Testis (tissue), 3 donors: ENCODE results near the gene GMCL2. TPM values are rescaled to one million over a fixed set of nuclear protein-coding genes. Genes with fewer than 3 reads are reported as not detected.

Source experiments
- DNase-seq: peaks from one replicate; pipeline ENCODE4 v3.0.0-alpha.2; 2019
- H3K27ac ChIP-seq, 2 donors: fragments of 200-600 bp; sonication (generic); one replicate each; pipeline ENCODE4 v1.5.1; 2019
- H3K27me3 ChIP-seq: fragments of 200-600 bp; sonication (generic); one replicate; pipeline ENCODE4 v1.5.1; 2019
- H3K36me3 ChIP-seq: fragments of 200-600 bp; sonication (generic); one replicate; pipeline ENCODE4 v1.5.1; 2017; ENCODE audit warnings: low read depth; ENCODE audit errors: missing control alignments
- H3K4me1 ChIP-seq: fragments of 200-600 bp; sonication (generic); one replicate; pipeline ENCODE4 v1.5.1; 2019
- H3K4me3 ChIP-seq, 2 donors: fragments of 200-600 bp; sonication (generic); one replicate each; pipeline ENCODE4 v1.5.1; 2017 to 2019
- H3K9me3 ChIP-seq: fragments of 200-600 bp; sonication (generic); one replicate; pipeline ENCODE4 v1.5.1; 2017
- CTCF ChIP-seq, 3 experiments: fragments of 450-650 bp in 2 of 3; fragments of 200-600 bp in 1 of 3; sonication (generic) in 1 of 3; IDR thresholded peaks; one replicate each; pipeline ENCODE4 v1.5.1; 2016 to 2019; ENCODE audit warnings: antibody characterized with exemption in 3 of 3, mild to moderate bottlenecking in 2 of 3, moderate library complexity in 1 of 3
- POLR2A ChIP-seq: fragments of 450-650 bp; IDR thresholded peaks from one replicate; pipeline ENCODE4 v1.6.1; 2017; ENCODE audit warnings: antibody characterized with exemption, mild to moderate bottlenecking, moderate library complexity
- WGBS, 2 donors: methylation state at CpG; one replicate each; pipeline ENCODE4 v1.1.5; 2018; 5-methylcytosine and 5-hydroxymethylcytosine counted together
- intact Hi-C: fragments of 100-400 bp; cut with DNase I; formaldehyde crosslinking; loops from one replicate; pipeline ENCODE4 v1.15.1; 2023; ENCODE audit warnings: low total_unique reads
- polyA plus RNA-seq: library from polyadenylated mRNA; stranded (reverse); fragments of 350-450 nt; fragmentation: Illumina TruSeq; extraction: RNeasy Lipid Tissue Mini Kit (QIAGEN cat#74804); gene quantifications from one replicate; pipeline ENCODE4 v1.2.3, GENCODE V29; 2014; ENCODE audit warnings: low read depth, low replicate concordance; ENCODE audit not compliant: insufficient read depth
- total RNA-seq, 2 donors: library from RNA; depleted of rRNA; stranded (reverse); fragments of >200 nt; gene quantifications; one replicate each; pipeline ENCODE4 v1.2.3, GENCODE V29; 2016

The GMCL2 gene
- total and polyA plus RNA-seq, 3 donors from 2014 or later = 9.8 to 53.5 (median 11.0) TPM

GRCh38 chr5:178204935-178205748 lies 18.0 kb upstream of the GMCL2 start:
- Histone ChIP-seq H3K27ac (peak overlapping the region; percentile 55 to 91), H3K4me3 (peak overlapping the region; percentile 75 to 98), H3K4me1 (peaks cover 24% of the 10 kb centered on the region), H3K27me3 (no peaks in the 10 kb centered on the region), H3K36me3 (no peaks in the 10 kb centered on the region), H3K9me3 (no peaks in the 10 kb centered on the region)
- 0% methylated on average over 3 to 55 of the region's 90 CpGs for WGBS, 2 donors
- intact Hi-C loops = no loop called here
- no peak for TF ChIP-seq POLR2A
- DNase-seq = peak; percentile 83

DNA sequence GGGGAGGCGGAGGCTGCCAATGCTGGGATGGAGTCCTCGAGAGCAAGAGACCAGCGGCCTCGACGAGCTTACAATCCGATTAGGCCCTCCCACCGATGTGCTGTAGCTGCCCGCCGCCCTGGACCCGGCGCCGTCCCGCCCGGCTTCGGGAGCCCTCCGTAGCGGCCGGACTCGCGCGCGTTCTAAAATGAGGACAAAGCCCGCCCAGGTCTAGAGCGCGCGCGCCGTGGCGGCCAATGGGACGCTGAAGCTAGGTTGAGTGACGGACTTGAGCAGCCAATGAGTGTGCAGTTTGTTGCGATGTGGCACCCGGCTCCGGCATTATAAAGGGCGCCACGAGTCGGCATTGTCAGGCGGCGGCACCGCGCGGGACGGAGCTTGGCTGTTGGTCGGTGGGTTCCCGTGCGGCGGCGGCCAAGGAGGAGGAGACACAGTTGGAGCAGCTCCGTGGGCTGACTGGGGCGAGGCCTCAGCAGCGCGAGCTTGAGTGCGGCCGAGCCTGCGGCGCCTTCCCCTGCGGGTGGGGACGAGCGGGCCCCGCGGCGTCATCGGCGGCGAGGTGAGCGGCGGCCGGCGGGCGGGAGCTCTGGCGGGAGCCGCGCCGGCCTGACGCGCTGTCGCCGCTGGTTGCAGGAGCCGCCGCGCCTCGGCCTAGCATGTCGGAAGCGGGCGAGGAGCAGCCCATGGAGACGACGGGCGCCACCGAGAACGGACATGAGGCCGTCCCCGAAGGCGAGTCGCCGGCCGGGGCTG lies 17.2 kb upstream of the GMCL2 start, which contains the start of gene HNRNPAB:
TSS of gene HNRNPAB (plus strand) at position 352 of the 753 bp plus-strand sequence. CDS start at position 657, 305 bp downstream.
- H3K4me1 ChIP-seq = peaks cover 24% of the 10 kb centered on the region
- H3K27me3 ChIP-seq = no peaks in the 10 kb centered on the region
- H3K4me3 ChIP-seq = peak within 1 kb of the TSS; percentile 75 to 98
- peak; percentile 97 for DNase-seq
- intact Hi-C loops = no loop called here
- H3K36me3 ChIP-seq = no peaks in the 10 kb centered on the region
- peak within 1 kb of the TSS; percentile 55 to 91 for H3K27ac ChIP-seq
- 0% methylated on average over 59 of the region's 96 CpGs; no CpG with 5 or more reads in 1 of the 2 donors for WGBS, 2 donors
- no peaks in the 10 kb centered on the region for H3K9me3 ChIP-seq
- no peak for TF ChIP-seq CTCF (IDR thresholded peaks at IDR 0.05)
- TF ChIP-seq POLR2A = peak; percentile 85

GRCh38 chr5:178203670-178204181 lies 16.6 kb upstream of the GMCL2 start:
- Histone ChIP-seq H3K9me3 (no peaks in the 10 kb centered on the region), H3K36me3 (no peaks in the 10 kb centered on the region), H3K4me1 (peaks cover 24% of the 10 kb centered on the region), H3K27me3 (no peaks in the 10 kb centered on the region), H3K27ac (peak overlapping the region in 1 of 2 donors; percentile 91), H3K4me3 (peak overlapping the region; percentile 75 to 98)
- no peak for DNase-seq
- WGBS, 2 donors = 17 to 27% methylated on average over 25 to 30 of the region's 30 CpGs
- intact Hi-C loops = no loop called here
- TF ChIP-seq POLR2A = no peak
- no peak for TF ChIP-seq CTCF (IDR thresholded peaks at IDR 0.05)

DNA sequence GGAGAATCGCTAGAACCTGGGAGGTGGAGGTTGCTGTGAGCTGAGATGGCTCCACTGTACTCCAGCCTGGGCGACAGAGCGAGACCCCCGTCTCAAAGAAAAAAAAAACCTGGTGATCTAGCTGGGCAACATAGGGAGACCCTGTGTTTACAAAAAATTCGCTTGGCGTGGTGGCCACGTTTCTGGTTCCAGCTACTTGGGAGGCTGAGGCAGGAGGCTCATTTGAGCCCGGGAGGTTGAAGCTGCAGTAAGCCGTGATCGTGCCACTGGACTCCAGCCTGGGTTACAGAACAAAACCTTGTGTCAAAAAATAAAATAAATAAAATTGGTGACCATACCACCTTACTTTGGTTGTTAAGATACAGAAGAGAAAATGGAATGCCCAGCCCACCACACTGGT lies 15.4 kb upstream of the GMCL2 start:
- H3K4me1 ChIP-seq = peaks cover 20% of the 10 kb centered on the region
- H3K36me3 ChIP-seq = no peaks in the 10 kb centered on the region
- no peaks in the 10 kb centered on the region for H3K27me3 ChIP-seq
- intact Hi-C loops = no loop called here
- no peaks in the 10 kb centered on the region for H3K9me3 ChIP-seq
- 89 to 96% methylated on average over 7 to 10 of the region's 10 CpGs for WGBS, 2 donors
- DNase-seq = no peak
- H3K4me3 ChIP-seq = no peak overlapping the region
- H3K27ac ChIP-seq = no peak overlapping the region
- TF ChIP-seq CTCF (IDR thresholded peaks at IDR 0.05) = no peak
- no peak for TF ChIP-seq POLR2A

GRCh38 chr5:178201927-178202235 lies 14.7 kb upstream of the GMCL2 start:
- no peak for DNase-seq
- Histone ChIP-seq H3K4me1 (peaks cover 15% of the 10 kb centered on the region), H3K9me3 (no peaks in the 10 kb centered on the region), H3K27me3 (no peaks in the 10 kb centered on the region), H3K27ac (no peak overlapping the region), H3K36me3 (no peaks in the 10 kb centered on the region), H3K4me3 (no peak overlapping the region)
- 50 to 63% methylated on average over 1 to 2 of the region's 2 CpGs for WGBS, 2 donors
- intact Hi-C loops = no loop called here
- TF ChIP-seq POLR2A (no peak), CTCF (IDR thresholded peaks at IDR 0.05) (no peak)
